Fibroblast of mammary gland (primary cell): ENCODE data around the gene TBC1D1.

Experiments
- DNase-seq: peaks from one replicate; pipeline ENCODE4 v3.0.0-alpha.2; 2010; ENCODE audit warnings: low read depth
- H3K4me3 ChIP-seq: 2 replicates; pipeline ENCODE4 v1.5.1; 2011; ENCODE audit warnings: low read depth, mild to moderate bottlenecking, low read length, moderate library complexity; ENCODE audit not compliant: control insufficient read depth
- CTCF ChIP-seq: conservative IDR thresholded peaks from 2 replicates; pipeline ENCODE4 v1.5.1; 2011; ENCODE audit warnings: low read depth, low read length, inconsistent platforms; ENCODE audit not compliant: control insufficient read depth, insufficient read depth

TBC1D1 gene

GRCh38 chr4:37873386-37873785 lies 17.5 kb upstream of the TBC1D1 start:
- no peak overlapping the region for H3K4me3 ChIP-seq
- DNase-seq = peak; percentile 91
- no peak for TF ChIP-seq CTCF

DNA sequence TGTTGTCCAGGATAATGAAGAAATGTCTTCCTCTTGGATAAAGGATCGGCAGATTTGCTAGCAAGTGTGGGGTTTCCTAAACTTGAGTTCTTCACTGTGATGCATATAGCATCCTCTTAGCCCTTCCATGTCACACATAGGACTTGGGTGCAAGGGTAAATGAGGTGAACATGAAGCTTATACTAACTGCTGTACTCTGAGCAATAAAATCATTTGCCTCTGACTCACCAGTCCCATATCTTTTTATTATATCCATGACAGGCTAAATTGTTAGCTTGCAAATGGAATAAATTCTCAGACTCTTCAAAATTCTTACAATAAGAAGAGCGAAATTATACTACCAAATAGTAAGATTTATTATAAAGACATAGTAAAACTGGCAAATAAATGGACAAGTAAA lies 14.7 kb upstream of the TBC1D1 start:
- no peak for TF ChIP-seq CTCF
- no peak overlapping the region for H3K4me3 ChIP-seq
- peak; percentile 47 for DNase-seq

DNA sequence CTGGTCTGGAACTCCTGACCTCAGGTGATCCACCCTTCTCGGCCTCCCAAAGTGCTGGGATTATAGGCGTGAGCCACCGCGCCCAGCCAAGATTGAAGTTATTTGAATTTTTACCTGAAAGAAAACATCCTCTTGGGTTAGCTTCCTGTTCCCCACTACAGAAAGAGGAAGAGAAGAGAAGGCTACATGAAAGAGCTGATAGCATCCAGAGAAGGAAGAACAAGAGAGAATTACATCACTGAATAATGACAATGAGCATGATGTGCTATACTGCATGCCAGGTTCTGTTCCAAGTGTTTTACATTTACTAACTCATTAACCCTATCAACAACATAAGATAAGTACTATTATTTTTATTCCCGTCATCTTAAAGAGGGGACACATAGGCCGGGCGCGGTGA lies 11.5 kb upstream of the TBC1D1 start:
- no peak overlapping the region for H3K4me3 ChIP-seq
- TF ChIP-seq CTCF = no peak
- no peak for DNase-seq

DNA sequence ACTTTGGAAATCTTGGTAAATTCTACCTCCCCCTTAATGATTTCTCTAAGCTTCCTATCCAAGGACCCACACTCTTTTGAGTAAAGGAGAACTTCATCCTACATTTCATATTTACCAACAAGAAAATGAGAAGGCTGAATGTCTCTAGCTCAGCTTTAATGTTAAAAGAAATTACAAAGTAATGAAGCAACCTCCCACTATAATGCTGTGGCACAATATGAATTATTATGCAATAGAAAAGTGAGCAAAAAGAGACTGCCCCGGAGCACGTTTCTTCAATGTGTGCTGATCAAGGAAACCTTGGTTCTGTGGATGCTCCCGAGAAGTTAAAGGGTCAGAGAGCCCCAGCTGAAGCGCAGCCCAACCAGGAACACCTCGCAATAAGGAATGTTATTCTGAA lies 9.1 kb upstream of the TBC1D1 start:
- no peak for TF ChIP-seq CTCF
- no peak overlapping the region for H3K4me3 ChIP-seq
- DNase-seq = no peak

GRCh38 chr4:37882665-37883296 lies 8.1 kb upstream of the TBC1D1 start:
- TF ChIP-seq CTCF = peak; percentile 4
- no peak for DNase-seq
- no peak overlapping the region for H3K4me3 ChIP-seq

GRCh38 chr4:37884855-37885487 lies 5.9 kb upstream of the TBC1D1 start:
- TF ChIP-seq CTCF = no peak
- no peak for DNase-seq
- no peak overlapping the region for H3K4me3 ChIP-seq
